Anterior cingulate cortex (tissue), 58 donors: ENCODE measurements around the gene ANKRD31.

Experiments
- DNase-seq, 58 donors: peaks; one replicate each; lab custom pipeline; 2025; lab: John Stamatoyannopoulos, UW

Gene ANKRD31

GRCh38 chr5:75043633-75044264 is 192.9 kb downstream of the ANKRD31 start:
- DNase-seq, result peak in 1 of 58 donors; percentile 18

GRCh38 chr5:75042522-75042921 is 194.2 kb downstream of the ANKRD31 start:
- DNase-seq, result peak in 1 of 58 donors; percentile 13

- no peak for DNase-seq
Measured at GRCh38 chr5:75040973-75041372, 195.7 kb downstream of the ANKRD31 start.

- DNase-seq, result peak in 16 of 58 donors; percentile 3 to 66 (median 23)
Measured at GRCh38 chr5:75037106-75037505, 199.6 kb downstream of the ANKRD31 start.

- no peak for DNase-seq
Measured at GRCh38 chr5:75034137-75034739, 202.4 kb downstream of the ANKRD31 start.

- no peak for DNase-seq
Measured at GRCh38 chr5:75031366-75031765, 205.3 kb downstream of the ANKRD31 start.

- no peak for DNase-seq
Measured at GRCh38 chr5:75028090-75028489, 208.6 kb downstream of the ANKRD31 start.

- DNase-seq, result no peak
Measured at GRCh38 chr5:75023368-75024159, 213.1 kb downstream of the ANKRD31 start.

- DNase-seq, result no peak
Measured at GRCh38 chr5:75021800-75022199, 214.9 kb downstream of the ANKRD31 start.

- DNase-seq, result peak in 3 of 58 donors; percentile 13 to 21 (median 19)
Measured at GRCh38 chr5:75021219-75021618, 215.5 kb downstream of the ANKRD31 start.

- DNase-seq, result no peak
Measured at GRCh38 chr5:75020016-75020656, 216.5 kb downstream of the ANKRD31 start.

GRCh38 chr5:75018805-75019587 is 217.7 kb downstream of the ANKRD31 start:
- no peak for DNase-seq
